WERI-Rb-1 (cell line): ENCODE measurements around the gene HOXC6.

Experiments used
- DNase-seq: peaks from one replicate; pipeline ENCODE4 v3.0.0-alpha.2; 2020
- H3K27ac ChIP-seq: fragments of 250-450 bp; sonication (Bioruptor Pico); 2 replicates; pipeline ENCODE4 v1.5.1; 2020; ENCODE audit warnings: mild to moderate bottlenecking, moderate library complexity
- H3K27me3 ChIP-seq: fragments of 250-450 bp; sonication (Bioruptor Pico); 2 replicates; pipeline ENCODE4 v1.5.1; 2021; ENCODE audit warnings: mild to moderate bottlenecking, low read depth, moderate library complexity; ENCODE audit not compliant: insufficient read depth, severe bottlenecking
- H3K36me3 ChIP-seq: fragments of 250-450 bp; sonication (Bioruptor Pico); 2 replicates; pipeline ENCODE4 v1.5.1; 2020; ENCODE audit warnings: mild to moderate bottlenecking, moderate library complexity
- H3K4me3 ChIP-seq: 2 replicates; pipeline ENCODE4 v1.5.1; 2011; ENCODE audit warnings: low read depth, mild to moderate bottlenecking, control low read depth, low read length
- H3K9me3 ChIP-seq: fragments of 250-450 bp; sonication (Bioruptor Pico); 2 replicates; pipeline ENCODE4 v1.5.1; 2021; ENCODE audit warnings: mild to moderate bottlenecking, moderate library complexity; ENCODE audit not compliant: severe bottlenecking
- TF ChIP-seq, protein P1 (sequence below): IDR thresholded peaks from 2 replicates; pipeline ENCODE4 v1.5.1; 2011; ENCODE audit warnings: low read depth, mild to moderate bottlenecking, control low read depth, inconsistent platforms, low read length

HOXC6 gene

GRCh38 chr12:54001283-54002187 is 26.7 kb upstream of the HOXC6 start:
- Histone ChIP-seq H3K9me3 (no peaks in the 10 kb centered on the region), H3K27ac (no peak overlapping the region), H3K36me3 (peaks cover 4% of the 10 kb centered on the region), H3K27me3 (no peaks in the 10 kb centered on the region), H3K4me3 (peak overlapping the region; percentile 86)
- DNase-seq = no peak
- TF ChIP-seq, protein P1, sequence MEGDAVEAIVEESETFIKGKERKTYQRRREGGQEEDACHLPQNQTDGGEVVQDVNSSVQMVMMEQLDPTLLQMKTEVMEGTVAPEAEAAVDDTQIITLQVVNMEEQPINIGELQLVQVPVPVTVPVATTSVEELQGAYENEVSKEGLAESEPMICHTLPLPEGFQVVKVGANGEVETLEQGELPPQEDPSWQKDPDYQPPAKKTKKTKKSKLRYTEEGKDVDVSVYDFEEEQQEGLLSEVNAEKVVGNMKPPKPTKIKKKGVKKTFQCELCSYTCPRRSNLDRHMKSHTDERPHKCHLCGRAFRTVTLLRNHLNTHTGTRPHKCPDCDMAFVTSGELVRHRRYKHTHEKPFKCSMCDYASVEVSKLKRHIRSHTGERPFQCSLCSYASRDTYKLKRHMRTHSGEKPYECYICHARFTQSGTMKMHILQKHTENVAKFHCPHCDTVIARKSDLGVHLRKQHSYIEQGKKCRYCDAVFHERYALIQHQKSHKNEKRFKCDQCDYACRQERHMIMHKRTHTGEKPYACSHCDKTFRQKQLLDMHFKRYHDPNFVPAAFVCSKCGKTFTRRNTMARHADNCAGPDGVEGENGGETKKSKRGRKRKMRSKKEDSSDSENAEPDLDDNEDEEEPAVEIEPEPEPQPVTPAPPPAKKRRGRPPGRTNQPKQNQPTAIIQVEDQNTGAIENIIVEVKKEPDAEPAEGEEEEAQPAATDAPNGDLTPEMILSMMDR = no peak

GRCh38 chr12:54002278-54002914 is 25.8 kb upstream of the HOXC6 start:
- TF ChIP-seq, protein P1 = no peak
- Histone ChIP-seq H3K27me3 (no peaks in the 10 kb centered on the region), H3K27ac (no peak overlapping the region), H3K36me3 (peaks cover 4% of the 10 kb centered on the region), H3K9me3 (no peaks in the 10 kb centered on the region), H3K4me3 (no peak overlapping the region)
- no peak for DNase-seq

DNA sequence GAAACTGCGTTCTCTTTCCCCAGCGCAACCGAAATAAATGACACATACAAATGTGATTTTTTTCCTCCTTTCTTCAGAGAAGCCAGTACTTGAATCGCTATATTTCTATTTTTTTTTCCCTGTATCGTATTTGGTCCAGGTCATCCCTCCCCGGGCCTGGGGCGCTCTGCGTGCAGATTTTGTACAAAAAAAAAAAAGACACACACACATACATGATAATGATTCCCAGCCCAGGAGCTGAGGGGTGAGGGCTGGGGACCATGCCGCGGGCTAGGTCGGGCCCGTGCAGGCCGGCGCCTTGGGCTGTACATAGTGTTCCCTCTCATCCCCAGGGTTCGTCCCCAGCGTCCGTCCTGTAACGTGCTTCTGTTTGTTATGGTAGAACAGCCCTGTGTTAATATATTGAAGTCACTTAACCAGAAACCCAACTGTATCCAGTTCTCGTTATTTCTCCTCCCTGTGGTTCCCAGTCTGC is 25.3 kb upstream of the HOXC6 start:
- peaks cover 4% of the 10 kb centered on the region for H3K36me3 ChIP-seq
- no peaks in the 10 kb centered on the region for H3K9me3 ChIP-seq
- no peaks in the 10 kb centered on the region for H3K27me3 ChIP-seq
- TF ChIP-seq, protein P1 = no peak
- DNase-seq = no peak
- H3K27ac ChIP-seq = no peak overlapping the region
- no peak overlapping the region for H3K4me3 ChIP-seq

GRCh38 chr12:54003625-54004024 is 24.6 kb upstream of the HOXC6 start:
- no peak for DNase-seq
- H3K9me3 ChIP-seq = no peaks in the 10 kb centered on the region
- TF ChIP-seq, protein P1 = no peak
- no peak overlapping the region for H3K4me3 ChIP-seq
- H3K36me3 ChIP-seq = peaks cover 4% of the 10 kb centered on the region
- no peaks in the 10 kb centered on the region for H3K27me3 ChIP-seq
- H3K27ac ChIP-seq = peak overlapping the region; percentile 36

DNA sequence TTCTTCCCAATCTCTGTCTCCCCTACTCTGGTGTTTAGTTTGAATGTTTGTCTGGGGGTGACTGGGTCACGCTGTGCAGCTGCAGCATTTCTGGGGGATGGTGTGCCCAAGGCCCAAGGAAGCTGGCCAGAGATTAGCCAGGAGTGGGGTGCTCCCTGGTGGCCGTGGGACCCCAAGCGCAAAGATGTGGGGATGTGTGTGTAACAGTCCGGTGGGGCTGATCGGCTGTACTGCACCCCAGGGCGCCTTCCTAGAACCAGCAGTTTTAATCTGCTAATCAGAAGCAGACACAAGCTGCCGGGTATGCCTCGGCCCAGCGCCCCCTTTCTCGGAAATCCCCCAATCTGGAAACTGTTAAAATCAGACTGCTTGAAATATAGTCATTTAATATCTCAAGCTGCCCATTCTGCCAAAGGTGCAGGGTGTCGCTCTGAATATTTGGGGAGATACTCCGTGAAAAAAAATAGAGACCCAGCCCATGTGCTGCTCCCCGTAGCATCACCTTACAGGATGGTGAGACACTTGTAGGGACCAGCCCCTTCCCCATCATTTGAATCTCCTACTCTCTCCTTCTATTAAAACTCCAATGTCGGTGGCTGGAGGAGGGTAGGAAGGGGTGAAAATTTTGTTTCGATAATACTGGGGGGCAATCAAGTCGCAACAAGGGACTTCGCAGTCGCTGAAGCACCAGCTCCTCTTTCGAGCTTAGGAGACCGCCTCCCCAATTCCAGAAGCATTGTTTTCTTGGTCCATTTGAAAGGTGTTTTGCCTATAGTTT is 24.0 kb upstream of the HOXC6 start:
- Histone ChIP-seq H3K27me3 (no peaks in the 10 kb centered on the region), H3K9me3 (no peaks in the 10 kb centered on the region), H3K36me3 (peaks cover 4% of the 10 kb centered on the region), H3K27ac (peak overlapping the region; percentile 36), H3K4me3 (no peak overlapping the region)
- TF ChIP-seq, protein P1 = peak; percentile 28; the same call in 1 of the 2 replicates
- DNase-seq = no peak
